Measurements from ENCODE around the gene SARNP.

DNA sequence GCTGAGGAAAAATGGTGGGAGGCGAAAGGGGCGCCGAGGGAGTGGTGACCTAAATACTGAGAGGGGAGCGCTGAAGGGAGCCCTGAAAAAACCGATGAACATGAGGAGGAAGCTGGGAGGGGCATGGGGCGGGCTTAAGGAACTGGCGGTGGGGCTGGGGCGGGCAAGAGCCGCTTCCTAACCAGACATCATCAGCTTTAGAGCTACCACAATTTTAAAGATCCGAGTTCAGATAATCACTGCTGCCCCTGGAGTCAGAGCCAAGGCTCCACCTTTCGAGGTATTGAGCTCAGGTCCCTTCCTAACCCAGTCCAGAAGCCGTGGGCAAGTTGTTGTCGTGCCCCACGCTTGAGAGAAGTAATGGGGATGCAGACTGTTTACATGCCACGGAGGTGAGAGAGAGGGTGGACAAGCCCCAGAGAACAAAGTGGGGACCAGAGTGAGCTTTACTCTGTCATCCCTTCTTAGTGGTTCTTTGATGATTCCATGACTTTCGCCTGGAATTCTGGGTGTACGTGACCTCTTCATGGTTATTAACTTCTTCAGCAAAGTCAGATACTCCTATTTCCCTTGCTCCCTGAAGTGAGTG lies 710 bp upstream of the SARNP start:
- TF ChIP-seq POLR2A (IDR thresholded peaks at IDR 0.05): no peak
- no peak for TF ChIP-seq EP300 (IDR thresholded peaks at IDR 0.05)
- TF ChIP-seq, protein P1, sequence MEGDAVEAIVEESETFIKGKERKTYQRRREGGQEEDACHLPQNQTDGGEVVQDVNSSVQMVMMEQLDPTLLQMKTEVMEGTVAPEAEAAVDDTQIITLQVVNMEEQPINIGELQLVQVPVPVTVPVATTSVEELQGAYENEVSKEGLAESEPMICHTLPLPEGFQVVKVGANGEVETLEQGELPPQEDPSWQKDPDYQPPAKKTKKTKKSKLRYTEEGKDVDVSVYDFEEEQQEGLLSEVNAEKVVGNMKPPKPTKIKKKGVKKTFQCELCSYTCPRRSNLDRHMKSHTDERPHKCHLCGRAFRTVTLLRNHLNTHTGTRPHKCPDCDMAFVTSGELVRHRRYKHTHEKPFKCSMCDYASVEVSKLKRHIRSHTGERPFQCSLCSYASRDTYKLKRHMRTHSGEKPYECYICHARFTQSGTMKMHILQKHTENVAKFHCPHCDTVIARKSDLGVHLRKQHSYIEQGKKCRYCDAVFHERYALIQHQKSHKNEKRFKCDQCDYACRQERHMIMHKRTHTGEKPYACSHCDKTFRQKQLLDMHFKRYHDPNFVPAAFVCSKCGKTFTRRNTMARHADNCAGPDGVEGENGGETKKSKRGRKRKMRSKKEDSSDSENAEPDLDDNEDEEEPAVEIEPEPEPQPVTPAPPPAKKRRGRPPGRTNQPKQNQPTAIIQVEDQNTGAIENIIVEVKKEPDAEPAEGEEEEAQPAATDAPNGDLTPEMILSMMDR (IDR thresholded peaks at IDR 0.05): no peak
